Neural crest cell (in vitro differentiated cells): Measurements from ENCODE around the gene MANEAL. TPM values are rescaled to one million over a fixed set of nuclear protein-coding genes. Genes with fewer than 3 reads are reported as not detected.

Experiments used
- DNase-seq: peaks from one replicate; pipeline ENCODE4 v3.0.0; 2021; ENCODE audit warnings: low read depth, mixed read lengths, low spot score
- H3K27ac Mint-ChIP-seq: one replicate; pipeline ENCODE4 v1.8.0; 2021; ENCODE audit warnings: mild to moderate bottlenecking, mixed read lengths; ENCODE audit not compliant: unreplicated experiment
- H3K27me3 Mint-ChIP-seq: 2 replicates; pipeline ENCODE4 v1.8.0; 2021; ENCODE audit warnings: low read depth, mild to moderate bottlenecking, mixed read lengths
- H3K36me3 Mint-ChIP-seq: 2 replicates; pipeline ENCODE4 v1.8.0; 2021; ENCODE audit warnings: low read depth, mild to moderate bottlenecking, mixed read lengths
- H3K4me1 Mint-ChIP-seq: 2 replicates; pipeline ENCODE4 v1.8.0; 2021; ENCODE audit warnings: mixed read lengths
- H3K4me3 Mint-ChIP-seq: one replicate; pipeline ENCODE4 v1.8.0; 2021; ENCODE audit warnings: mild to moderate bottlenecking, mixed read lengths
- H3K9me3 Mint-ChIP-seq: 2 replicates; pipeline ENCODE4 v1.8.0; 2021; ENCODE audit warnings: mixed read lengths
- CTCF ChIP-seq: fragments of 200-600 bp; sonication (generic); conservative IDR thresholded peaks from 2 replicates; pipeline ENCODE4 v1.5.0; 2021; ENCODE audit warnings: antibody characterized with exemption, mild to moderate bottlenecking
- total RNA-seq: library from RNA; stranded (reverse); gene quantifications from 2 replicates; pipeline ENCODE4 v1.2.1, GENCODE V29; 2021

The MANEAL gene
- total RNA-seq, 1 donor from 2014 or later, result 17.6 TPM

- Mint-ChIP-seq H3K9me3 (no peaks in the 10 kb centered on the region), H3K27me3 (peaks cover 50% of the 10 kb centered on the region), H3K27ac (no peak overlapping the region), H3K4me1 (peaks cover 14% of the 10 kb centered on the region), H3K4me3 (peak overlapping the region; percentile 91), H3K36me3 (no peaks in the 10 kb centered on the region)
- TF ChIP-seq CTCF, result no peak
- no peak for DNase-seq
Observed at GRCh38 chr1:37794372-37795339, 1.0 kb downstream of the MANEAL start.

GRCh38 chr1:37795340-37796125 lies 1.9 kb downstream of the MANEAL start:
- Mint-ChIP-seq H3K4me3 (peak overlapping the region; percentile 91), H3K9me3 (no peaks in the 10 kb centered on the region), H3K36me3 (no peaks in the 10 kb centered on the region), H3K27ac (no peak overlapping the region), H3K4me1 (peaks cover 14% of the 10 kb centered on the region), H3K27me3 (peaks cover 41% of the 10 kb centered on the region)
- DNase-seq, result peak; percentile 68
- TF ChIP-seq CTCF, result no peak

- H3K9me3 Mint-ChIP-seq, result no peaks in the 10 kb centered on the region
- TF ChIP-seq CTCF, result no peak
- peak overlapping the region; percentile 27 for H3K4me3 Mint-ChIP-seq
- H3K4me1 Mint-ChIP-seq, result peaks cover 14% of the 10 kb centered on the region
- no peak overlapping the region for H3K27ac Mint-ChIP-seq
- peaks cover 18% of the 10 kb centered on the region for H3K27me3 Mint-ChIP-seq
- peaks cover 7% of the 10 kb centered on the region for H3K36me3 Mint-ChIP-seq
- DNase-seq, result no peak
Observed at GRCh38 chr1:37797750-37798345, 4.2 kb downstream of the MANEAL start.

- no peaks in the 10 kb centered on the region for H3K27me3 Mint-ChIP-seq
- H3K27ac Mint-ChIP-seq, result no peak overlapping the region
- H3K9me3 Mint-ChIP-seq, result no peaks in the 10 kb centered on the region
- H3K4me1 Mint-ChIP-seq, result peaks cover 5% of the 10 kb centered on the region
- no peak for DNase-seq
- H3K4me3 Mint-ChIP-seq, result peak overlapping the region; percentile 47
- H3K36me3 Mint-ChIP-seq, result peaks cover 14% of the 10 kb centered on the region
- no peak for TF ChIP-seq CTCF
Observed at GRCh38 chr1:37802439-37802838, 8.8 kb downstream of the MANEAL start.

- DNase-seq, result no peak
- peaks cover 18% of the 10 kb centered on the region for H3K4me1 Mint-ChIP-seq
- no peak overlapping the region for H3K27ac Mint-ChIP-seq
- TF ChIP-seq CTCF, result no peak
- no peaks in the 10 kb centered on the region for H3K9me3 Mint-ChIP-seq
- H3K27me3 Mint-ChIP-seq, result no peaks in the 10 kb centered on the region
- H3K4me3 Mint-ChIP-seq, result peak overlapping the region; percentile 88
- H3K36me3 Mint-ChIP-seq, result peaks cover 12% of the 10 kb centered on the region
Observed at GRCh38 chr1:37807220-37807554, 13.5 kb downstream of the MANEAL start.
